GM12873 (cell line): Measurements from ENCODE around the gene CLEC11A.
"Not testable (repeated sequence)": the region's sequence is repeated elsewhere in the genome, so short reads cannot be mapped to it uniquely, and the experiment has no call there.

Experiments
- CTCF ChIP-seq: IDR thresholded peaks from 2 replicates; pipeline ENCODE4 v1.5.1; 2012; ENCODE audit warnings: low read depth, mild to moderate bottlenecking, moderate library complexity, low read length, control low read depth; ENCODE audit not compliant: insufficient read depth; ENCODE audit errors: missing control alignments

The CLEC11A gene

DNA sequence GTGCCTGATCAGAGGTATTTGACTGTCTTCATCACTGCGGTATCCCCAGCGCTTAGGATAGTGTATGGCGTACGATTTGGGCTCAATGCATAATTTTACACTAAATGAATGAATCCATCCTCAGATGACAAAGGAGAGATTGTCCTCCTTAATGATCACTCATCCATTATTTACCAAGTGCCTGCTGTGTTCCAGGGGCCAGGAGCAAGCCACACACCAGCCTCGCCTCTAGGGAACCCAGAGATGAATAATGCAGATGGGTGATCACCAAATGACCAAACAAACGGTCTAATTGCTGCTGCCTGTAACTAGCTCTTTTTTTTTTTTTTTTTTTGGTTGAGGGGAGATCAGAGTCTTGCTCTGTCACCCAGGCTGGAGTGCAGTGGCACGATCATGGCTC lies 41.2 kb downstream of the CLEC11A start:
- no peak for TF ChIP-seq CTCF

- TF ChIP-seq CTCF: no peak
Measured at GRCh38 chr19:50768277-50768676, 45.1 kb downstream of the CLEC11A start.

GRCh38 chr19:50770164-50770563 lies 47.0 kb downstream of the CLEC11A start, which contains the start of gene GPR32:
Gene GPR32, plus strand, starts transcription at chr19:50770464. Its CDS starts 137 bp downstream, at chr19:50770601.
- TF ChIP-seq CTCF: not testable (repeated sequence)

GRCh38 chr19:50770888-50771287 lies 47.7 kb downstream of the CLEC11A start:
- TF ChIP-seq CTCF: no peak

DNA sequence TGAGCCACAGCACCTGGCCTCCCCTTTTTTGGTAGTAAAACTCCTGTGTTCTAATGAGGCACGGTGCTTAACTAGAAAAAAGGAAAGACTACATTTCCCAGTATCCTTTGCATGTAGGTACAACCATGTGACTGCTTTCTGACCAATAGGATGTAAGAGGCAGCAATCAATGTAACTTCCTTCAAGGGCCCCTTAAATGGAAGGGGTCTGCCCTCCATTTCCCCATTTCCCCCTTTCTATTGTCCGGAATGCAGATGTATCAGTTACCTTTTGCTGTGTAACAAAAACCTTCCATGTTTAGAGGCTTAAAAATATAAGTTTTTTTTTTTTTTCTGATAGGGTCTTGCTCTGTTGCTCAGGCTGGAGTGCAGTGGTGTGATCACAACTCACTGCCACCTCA lies 49.3 kb downstream of the CLEC11A start:
- no peak for TF ChIP-seq CTCF
